NCI-H526 treated with DMSO at 0.1 percent for 48 hours (cell line): ENCODE measurements around the gene MAMSTR.
"Not testable (repeated sequence)": the region's sequence is repeated elsewhere in the genome, so short reads cannot be mapped to it uniquely, and the experiment has no call there.

Source experiments
- DNase-seq: peaks from one replicate; lab custom pipeline; 2025; lab: John Stamatoyannopoulos, UW

Gene MAMSTR

GRCh38 chr19:48720613-48721296 is 1.2 kb upstream of the MAMSTR start:
- peak; percentile 96 for DNase-seq

- DNase-seq, result no peak
These were observed 707 bp upstream of the MAMSTR start for GRCh38 chr19:48720251-48720612.

- no peak for DNase-seq
These were observed 754 bp downstream of the MAMSTR start for GRCh38 chr19:48718711-48719231.

GRCh38 chr19:48718106-48718505 is 1.4 kb downstream of the MAMSTR start:
- DNase-seq, result not testable (repeated sequence)

- DNase-seq, result peak; percentile 13
These were observed 2.8 kb downstream of the MAMSTR start for GRCh38 chr19:48716562-48717291.

GRCh38 chr19:48715681-48716171 is 3.8 kb downstream of the MAMSTR start:
- DNase-seq, result peak; percentile 16

GRCh38 chr19:48714759-48715675 is 4.5 kb downstream of the MAMSTR start:
- DNase-seq, result peak; percentile 37

DNA sequence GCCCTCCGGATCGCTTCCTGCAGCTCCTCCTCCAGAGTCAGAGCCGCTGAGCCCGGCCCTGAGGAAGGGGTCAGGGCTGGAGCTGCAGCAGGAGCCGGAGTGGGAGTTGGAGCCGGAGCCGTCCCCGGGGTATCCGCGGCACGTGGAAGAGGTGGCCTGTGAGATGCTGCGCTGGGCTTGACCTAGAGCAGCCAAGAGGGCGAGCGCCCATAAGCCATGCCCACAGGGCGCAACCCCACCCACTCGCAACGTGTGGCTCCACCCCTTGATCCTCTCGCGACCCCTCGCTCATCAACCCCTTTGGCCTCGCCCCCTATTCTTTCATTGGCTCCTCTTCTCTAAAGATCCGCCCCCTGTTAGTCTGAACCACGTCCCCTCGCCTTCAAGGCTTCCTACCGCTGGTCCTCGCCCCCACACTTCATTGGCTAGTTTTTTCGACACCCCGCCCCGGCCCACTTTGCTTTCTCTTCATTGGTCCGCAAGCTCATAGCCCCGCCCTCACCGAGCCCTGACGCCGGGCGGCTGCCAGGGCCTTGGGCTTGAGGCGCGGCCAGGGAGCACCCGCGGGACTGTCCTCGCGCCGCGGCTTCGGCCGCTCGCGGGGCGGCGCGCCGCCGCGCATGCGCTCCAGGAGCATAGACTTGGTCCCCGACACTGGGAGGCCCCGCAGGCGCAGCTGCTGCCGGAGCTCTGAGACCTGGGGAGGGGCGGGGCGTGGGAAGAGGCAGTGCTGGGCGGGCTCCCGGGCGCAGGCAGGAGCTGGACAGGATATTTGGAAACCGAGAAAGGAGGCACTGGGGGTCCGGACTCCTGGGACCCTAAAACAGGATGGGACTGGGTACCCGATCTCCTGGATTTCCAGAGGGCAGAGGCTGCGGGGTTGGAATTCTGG is 5.4 kb downstream of the MAMSTR start:
- peak; percentile 98 for DNase-seq

- no peak for DNase-seq
These were observed 6.3 kb downstream of the MAMSTR start for GRCh38 chr19:48713041-48713863.

DNA sequence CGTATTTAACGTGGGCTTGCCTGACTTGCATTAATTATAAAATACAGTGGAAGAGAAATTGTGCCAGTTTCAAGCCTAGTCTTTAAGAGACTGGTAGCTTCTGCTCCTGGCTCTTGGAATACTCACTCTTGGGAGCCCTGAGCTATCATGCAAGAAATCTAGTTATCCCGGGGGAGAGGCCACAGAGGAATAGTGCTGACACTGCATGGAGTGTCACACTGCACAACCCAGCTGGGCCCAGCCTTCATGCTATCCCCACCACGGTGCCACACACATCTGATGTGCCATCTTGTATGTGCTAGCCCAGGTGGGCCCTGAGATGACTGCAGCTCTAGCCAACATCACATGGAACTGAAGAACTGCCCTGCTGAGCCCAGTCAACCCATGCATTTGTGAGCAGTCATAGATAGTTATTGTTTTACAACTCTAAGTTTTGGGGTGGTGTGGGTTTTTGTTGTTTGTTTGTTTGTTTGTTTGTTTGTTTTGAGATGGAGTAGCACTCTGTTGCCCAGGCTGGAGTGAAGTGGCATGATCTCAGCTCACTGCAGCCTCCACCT is 8.3 kb downstream of the MAMSTR start:
- DNase-seq, result no peak

DNA sequence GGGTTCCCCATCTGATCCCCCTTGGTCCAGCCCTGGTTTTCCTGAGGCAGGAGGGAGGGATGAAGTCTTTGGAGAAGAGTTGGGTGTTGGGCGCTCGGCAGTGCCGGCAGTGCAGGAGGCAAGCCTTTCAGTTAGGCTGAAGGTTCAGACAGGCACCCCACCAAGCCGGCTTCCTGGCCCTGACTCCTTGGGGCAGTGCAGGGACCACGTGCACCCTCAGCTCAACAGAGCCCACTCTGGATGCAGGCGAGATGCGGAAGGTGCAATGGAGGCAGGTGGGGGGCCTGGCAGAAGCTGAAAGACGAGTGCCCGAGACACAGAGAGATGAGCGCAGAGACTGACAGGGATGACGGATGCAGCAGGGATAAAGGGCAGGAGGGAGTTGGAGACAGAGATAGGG is 11.1 kb downstream of the MAMSTR start:
- DNase-seq, result no peak

- no peak for DNase-seq
These were observed 14.1 kb downstream of the MAMSTR start for GRCh38 chr19:48705431-48705830.

- no peak for DNase-seq
These were observed 16.2 kb downstream of the MAMSTR start for GRCh38 chr19:48703316-48703715.

GRCh38 chr19:48702701-48703100 is 16.8 kb downstream of the MAMSTR start:
- DNase-seq, result no peak

DNA sequence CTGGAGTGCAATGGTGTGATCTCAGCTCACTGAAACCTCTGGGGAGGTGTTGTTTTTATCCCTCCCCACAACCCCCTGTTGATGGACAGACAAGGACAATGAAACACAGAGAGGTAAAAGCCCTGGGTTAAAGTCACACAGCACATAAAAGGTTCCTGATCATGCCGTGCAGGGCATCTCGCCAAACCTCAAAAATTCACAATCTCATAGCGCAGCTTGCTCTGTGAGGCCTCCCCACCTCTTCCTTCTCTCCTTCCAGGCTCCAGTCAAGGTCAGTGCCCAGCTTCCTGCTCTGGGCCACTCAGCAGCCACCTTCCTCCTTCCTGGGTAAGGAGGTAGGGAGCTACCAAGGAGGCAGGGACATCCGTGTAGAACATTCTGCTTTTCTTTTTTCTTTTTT is 21.5 kb downstream of the MAMSTR start:
- no peak for DNase-seq

DNA sequence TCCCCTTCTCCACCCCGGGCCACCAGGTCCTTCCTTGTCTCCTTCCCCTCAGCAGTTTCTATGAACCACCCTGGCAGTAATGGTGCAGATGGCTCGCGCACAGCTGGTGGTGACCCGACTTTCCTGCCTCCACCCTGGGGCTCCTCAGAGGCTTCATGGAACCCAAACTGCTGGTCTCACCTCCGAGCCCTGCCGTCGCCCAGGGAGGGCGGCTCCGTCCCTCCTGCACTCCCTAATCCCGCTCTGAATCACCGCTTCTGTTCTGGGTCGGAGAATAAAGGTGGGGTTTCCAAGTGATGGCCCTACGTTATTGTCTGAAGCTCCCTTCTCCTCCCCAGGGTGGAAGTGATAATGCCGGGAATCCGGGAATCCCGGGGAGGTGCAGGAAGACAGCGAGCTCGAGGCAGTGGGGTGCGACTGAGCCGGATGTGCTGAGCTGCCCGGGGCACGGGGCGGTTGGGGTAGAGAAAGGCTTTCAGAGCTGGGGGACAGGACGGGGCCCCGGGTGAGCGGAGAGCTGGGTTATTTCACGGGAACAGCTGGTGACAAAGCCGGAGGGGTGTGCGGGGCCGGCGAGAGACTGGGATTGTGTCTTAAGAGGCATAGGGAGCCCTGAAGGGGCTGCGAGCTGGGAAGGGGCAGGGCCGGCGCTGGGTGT is 23.0 kb downstream of the MAMSTR start:
- DNase-seq, result peak; percentile 4

DNA sequence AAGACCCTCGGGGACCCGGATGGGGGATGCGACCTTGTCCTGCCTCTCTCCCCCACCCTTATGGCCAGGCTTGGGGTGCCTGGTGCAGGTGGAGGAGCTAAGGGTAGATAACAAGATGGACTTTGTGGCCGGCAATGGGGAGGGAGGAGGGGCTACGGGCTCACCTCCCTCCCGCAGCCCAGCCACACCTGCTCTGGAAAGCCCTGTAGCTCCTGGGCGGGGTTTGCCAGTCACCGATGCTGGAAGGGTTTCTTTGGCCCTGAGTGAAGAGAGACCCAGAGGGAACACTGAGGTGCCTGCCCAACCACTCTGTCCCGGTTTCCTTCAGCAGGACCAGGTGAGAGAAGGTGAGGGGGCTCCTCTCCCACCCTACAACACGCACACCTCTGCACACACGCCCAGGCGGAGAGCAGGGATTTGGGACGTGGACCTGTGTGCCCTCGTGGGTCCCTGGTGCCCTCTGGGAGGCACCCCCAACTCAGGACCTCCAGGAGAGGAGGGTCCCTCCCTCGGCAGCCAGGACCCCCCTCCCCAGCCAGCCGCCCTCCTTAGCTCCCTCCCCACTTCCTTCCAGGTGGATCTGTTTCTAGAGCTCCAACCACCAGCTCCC is 23.7 kb downstream of the MAMSTR start, which contains the start of gene FUT2:
FUT2 (plus strand) TSS at position 229 of the 610 bp plus-strand sequence. CDS start 6,986 bp downstream, outside the sequence.
- peak; percentile 47 for DNase-seq

DNA sequence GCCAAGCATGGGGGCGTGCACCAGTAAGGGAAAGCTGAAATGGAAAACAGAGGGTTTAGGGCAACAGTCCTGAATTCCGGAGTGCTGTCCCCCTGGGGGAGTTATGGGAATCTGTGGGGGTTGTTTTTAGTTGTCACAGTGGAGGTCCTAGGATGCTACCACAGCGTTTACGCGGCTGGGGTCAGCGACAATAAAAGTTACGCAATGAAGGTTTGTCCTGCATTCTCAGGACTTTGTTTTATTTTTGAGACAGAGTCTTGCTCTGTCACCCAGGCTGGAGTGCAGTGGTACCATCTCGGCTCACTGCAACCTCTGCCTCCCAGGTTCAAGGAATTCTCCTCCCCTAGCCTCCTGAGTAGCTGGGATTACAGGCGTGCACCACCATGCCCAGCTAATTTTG is 25.9 kb downstream of the MAMSTR start:
- DNase-seq, result not testable (repeated sequence)

DNA sequence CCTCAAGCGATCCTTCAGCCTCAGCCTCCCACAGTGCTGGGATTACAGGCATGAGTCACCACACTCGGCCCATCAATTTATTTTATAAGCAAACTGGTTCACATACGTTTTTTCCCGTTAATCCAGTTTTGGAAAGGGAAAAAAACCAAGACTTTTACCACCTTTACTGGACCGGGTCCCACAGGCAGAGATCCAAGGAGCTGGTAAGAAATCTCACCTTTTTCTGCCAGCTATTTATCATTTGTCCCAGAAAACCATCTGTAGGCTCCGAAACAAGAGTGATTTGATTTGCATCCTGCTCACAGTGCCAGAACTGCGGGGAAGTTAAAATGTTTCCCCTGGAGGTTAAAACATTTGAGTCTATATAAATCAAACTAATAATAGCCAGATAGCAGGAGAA is 30.1 kb downstream of the MAMSTR start:
- no peak for DNase-seq
